HT1080 (cell line): ENCODE measurements around the gene IRX1. TPM values are rescaled to one million over a fixed set of nuclear protein-coding genes. Genes with fewer than 3 reads are reported as not detected.

Source experiments
- DNase-seq: peaks from one replicate; pipeline ENCODE4 v3.0.0-alpha.2; 2015; ENCODE audit warnings: low read depth
- total RNA-seq: library from RNA; depleted of rRNA; stranded (reverse); fragments of >200 nt; shearing (Covaris generic); gene quantifications from 2 replicates; pipeline ENCODE4 v1.2.3, GENCODE V29; 2014

The IRX1 gene
- total RNA-seq, 1 experiment from 2014 or later = 1.1 TPM

DNA sequence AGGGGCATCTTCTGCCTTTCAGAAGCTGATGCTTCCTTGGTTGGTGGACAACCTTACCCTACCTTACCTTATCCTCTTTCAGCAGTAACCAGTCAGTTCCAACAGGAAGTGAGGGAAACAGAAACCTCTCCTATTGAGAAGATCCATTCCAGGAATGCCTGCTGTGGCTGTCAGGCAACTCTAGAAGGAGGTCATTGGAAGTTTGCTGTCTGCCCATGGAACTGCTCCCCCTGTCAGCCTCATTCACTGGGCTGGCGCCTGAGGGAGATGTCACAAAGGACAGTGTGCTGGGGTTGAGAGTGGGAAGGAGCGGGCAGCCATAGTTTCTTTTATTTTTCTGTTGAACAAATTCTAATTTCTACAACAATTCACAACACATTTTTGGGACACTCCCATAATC lies 54.7 kb downstream of the IRX1 start:
- DNase-seq = no peak

DNA sequence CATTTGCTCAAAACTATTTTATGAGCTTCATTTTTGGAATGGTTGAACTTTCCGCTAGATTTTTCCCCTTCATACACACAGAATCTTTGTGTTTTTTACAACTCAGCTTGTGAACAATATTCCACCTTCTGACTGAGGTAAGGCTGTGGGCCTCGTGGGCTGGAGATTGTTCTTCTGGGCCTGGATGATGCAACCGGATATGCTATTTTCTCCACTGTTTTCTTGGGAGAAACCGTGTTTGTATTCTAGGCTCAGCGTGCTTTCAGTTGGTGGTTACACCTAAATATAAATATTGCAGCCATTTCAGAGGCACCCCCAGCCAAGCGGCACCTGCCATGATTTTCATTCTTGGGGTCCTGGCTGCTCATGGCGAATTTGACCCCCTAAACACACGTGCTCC lies 55.2 kb downstream of the IRX1 start:
- DNase-seq = no peak
